ENCODE results near the gene DENND1C. TPM values are rescaled to one million over a fixed set of nuclear protein-coding genes. Genes with fewer than 3 reads are reported as not detected.

Gene DENND1C
- total RNA-seq, 2 experiments from 2014 or later, result 59.8 to 61.1 TPM

- CTCF ChIA-PET, result interaction anchor here (1.0 to 2.6 kb wide), 3 partner anchors 9 to 24 kb away, joined by 3 to 11 read pairs (median 6); partner anchors contain the start of gene DENND1C
- POLR2A ChIA-PET, result interaction anchor here (0.6 to 1.2 kb wide), 3 partner anchors 9 to 162 kb away, joined by 3 to 5 read pairs (median 5); partner anchors contain the start of gene DENND1C
Observed at GRCh38 chr19:6490134-6490533, 8.5 kb upstream of the DENND1C start.

DNA sequence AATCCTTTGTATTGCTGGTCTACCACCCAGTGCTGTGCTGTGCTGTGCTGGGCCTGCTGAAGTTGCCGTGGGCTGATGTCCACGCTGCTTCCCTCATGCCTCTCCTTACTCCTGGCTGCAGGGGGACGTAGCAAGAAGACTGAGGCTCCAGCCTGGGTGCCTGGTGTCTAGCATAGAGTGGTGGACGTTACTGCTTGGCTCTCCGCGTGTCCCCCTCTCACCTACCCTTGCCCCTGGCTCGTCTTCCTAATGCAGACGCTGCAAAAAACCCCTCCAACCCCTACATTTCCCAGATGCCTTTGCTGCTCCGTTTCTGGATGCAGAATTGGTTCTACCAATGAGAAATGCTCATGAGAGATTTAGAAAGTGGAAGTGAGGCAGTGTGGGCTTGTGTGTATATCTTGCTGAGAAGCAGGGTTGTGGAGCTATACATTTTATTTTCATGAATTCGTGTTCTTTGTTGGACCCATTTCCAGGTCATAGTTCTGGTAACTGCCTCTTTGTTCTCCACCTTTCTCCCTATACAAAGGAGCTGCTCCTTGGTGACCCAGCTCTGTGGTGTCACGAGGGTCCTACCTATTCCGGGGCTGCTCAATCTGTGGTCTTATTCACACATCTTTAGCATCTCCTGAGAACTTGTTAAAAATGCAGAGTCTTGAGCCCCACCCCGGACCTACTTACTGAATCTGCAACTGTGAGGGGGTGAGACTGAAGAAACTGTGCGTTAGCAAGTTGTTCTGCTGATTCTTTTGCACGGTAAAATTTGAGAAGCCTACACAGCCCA is 7.9 kb upstream of the DENND1C start:
- ChIA-PET POLR2A (interaction anchor here (0.6 to 1.2 kb wide), 3 partner anchors 8 to 161 kb away, joined by 3 to 5 read pairs (median 5); partner anchors contain the start of gene DENND1C), CTCF (interaction anchor here (1.0 to 2.6 kb wide), 3 partner anchors 8 to 24 kb away, joined by 3 to 11 read pairs (median 6); partner anchors contain the start of gene DENND1C)

DNA sequence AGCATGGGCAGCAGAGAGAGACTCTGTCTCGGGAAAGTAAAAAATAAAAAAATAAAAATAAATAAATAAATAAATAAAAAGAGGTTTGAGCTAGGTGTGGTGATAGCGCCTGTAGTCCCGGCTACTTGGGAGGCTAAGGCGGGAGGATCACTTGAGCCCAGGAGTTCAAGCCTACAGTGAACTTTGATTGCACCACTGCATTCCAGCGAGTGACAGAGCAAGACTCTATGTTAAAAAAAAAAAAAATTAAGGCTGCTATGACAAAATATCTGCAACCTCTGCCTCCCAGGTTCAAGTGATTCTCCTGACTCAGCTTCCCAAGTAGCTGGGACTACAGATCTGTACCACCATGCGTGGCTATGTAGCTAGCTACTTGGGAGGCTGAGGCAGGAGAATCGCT is 3.2 kb upstream of the DENND1C start:
- CTCF ChIA-PET, result no interaction called here
- POLR2A ChIA-PET, result interaction anchor here (0.7 kb wide), 1 partner anchor 426 kb away, joined by 3 read pairs; no protein-coding TSS in a partner anchor

GRCh38 chr19:6484230-6484629 is 2.6 kb upstream of the DENND1C start:
- ChIA-PET CTCF (no interaction called here), POLR2A (no interaction called here)

GRCh38 chr19:6483235-6483634 is 1.6 kb upstream of the DENND1C start:
- POLR2A ChIA-PET, result no interaction called here
- CTCF ChIA-PET, result no interaction called here

GRCh38 chr19:6482343-6482686 is 728 bp upstream of the DENND1C start:
- POLR2A ChIA-PET, result interaction anchor here (1.1 to 1.7 kb wide), 2 partner anchors 57 to 319 kb away, joined by 3 to 10 read pairs; partner anchors contain the start of gene KHSRP

DNA sequence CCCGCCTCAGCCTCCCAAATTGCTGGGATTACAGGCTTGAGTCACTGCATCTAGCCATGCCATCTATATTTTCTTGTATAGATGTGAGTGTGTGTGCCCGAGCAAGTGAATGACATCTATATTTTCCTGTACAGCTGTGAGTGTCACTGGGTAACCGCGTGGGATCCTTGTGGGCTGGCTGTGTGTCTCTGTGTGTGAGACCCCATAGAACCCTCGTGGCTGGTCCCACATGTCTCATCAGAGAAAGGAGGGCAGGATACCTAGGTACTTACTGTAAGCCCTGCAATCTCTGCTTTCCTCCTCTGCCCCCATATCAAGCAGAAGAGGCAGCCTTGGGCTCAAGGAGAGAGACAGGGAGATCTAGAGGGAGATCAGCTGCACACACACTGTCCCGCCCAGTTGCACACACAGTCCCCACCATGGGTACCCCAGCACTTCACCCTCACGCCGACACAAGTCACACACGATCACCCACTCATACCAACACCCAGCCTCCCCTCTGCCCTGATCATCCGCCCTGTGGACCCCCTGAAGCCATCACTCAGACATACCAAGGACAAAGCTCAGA is 655 bp downstream of the DENND1C start:
- CTCF ChIA-PET, result interaction anchor here (0.6 to 2.7 kb wide), 12 partner anchors 9 to 295 kb away, joined by 3 to 11 read pairs (median 4); partner anchors contain the start of genes CLPP, KHSRP and SLC25A23
- POLR2A ChIA-PET, result interaction anchor here (0.5 to 1.7 kb wide), 13 partner anchors 8 to 1255 kb away, joined by 3 to 10 read pairs (median 3); partner anchors contain the start of genes GTF2F1, KHSRP, TUBB4A and VAV1

More at GRCh38 chr19:6482343-6482686, 728 bp upstream of the DENND1C start:
- CTCF ChIA-PET, result interaction anchor here (0.6 to 2.7 kb wide), 6 partner anchors 8 to 289 kb away, joined by 3 to 11 read pairs (median 5); no protein-coding TSS in a partner anchor

- ChIA-PET POLR2A (no interaction called here), CTCF (interaction anchor here (1.7 to 2.7 kb wide), 2 partner anchors 25 to 259 kb away, joined by 5 to 8 read pairs; no protein-coding TSS in a partner anchor)
Observed at GRCh38 chr19:6479836-6480398, 1.7 kb downstream of the DENND1C start.

GRCh38 chr19:6478815-6479214 is 2.8 kb downstream of the DENND1C start:
- ChIA-PET CTCF (no interaction called here), POLR2A (no interaction called here)

DNA sequence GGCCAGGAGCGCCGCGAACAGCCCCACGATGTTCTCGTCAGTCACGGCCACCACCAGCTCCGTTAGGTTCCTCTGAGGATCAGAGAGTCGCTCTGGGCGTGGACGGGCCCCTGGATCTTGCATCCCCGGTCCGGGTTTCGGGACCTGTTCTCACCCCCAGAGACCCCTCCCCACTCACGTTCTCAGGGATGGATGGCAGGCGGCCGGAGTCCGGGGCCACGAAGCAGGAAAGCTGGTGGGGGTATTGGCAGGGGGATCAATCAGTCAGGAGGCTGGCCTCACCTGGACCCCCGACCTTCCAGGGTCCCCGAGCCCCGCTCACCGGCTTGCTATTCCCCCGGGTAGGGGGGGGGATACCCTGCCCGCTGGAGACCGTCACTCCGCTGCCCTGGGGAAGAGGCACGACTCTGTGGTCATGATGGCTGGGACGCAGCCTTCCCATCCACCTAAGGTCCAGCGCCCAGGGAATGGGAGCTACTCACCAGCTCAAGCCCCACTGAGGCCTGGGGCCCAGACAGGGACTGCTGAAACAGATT is 4.6 kb downstream of the DENND1C start:
- CTCF ChIA-PET, result interaction anchor here (1.9 to 2.1 kb wide), 2 partner anchors 15 to 52 kb away, joined by 5 to 7 read pairs; no protein-coding TSS in a partner anchor
- POLR2A ChIA-PET, result no interaction called here

- POLR2A ChIA-PET, result no interaction called here
- CTCF ChIA-PET, result interaction anchor here (0.7 to 2.1 kb wide), 3 partner anchors 13 to 51 kb away, joined by 3 to 7 read pairs (median 5); no protein-coding TSS in a partner anchor
Observed at GRCh38 chr19:6476155-6476895, 5.3 kb downstream of the DENND1C start.

- ChIA-PET POLR2A (no interaction called here), CTCF (interaction anchor here (0.7 to 2.1 kb wide), 3 partner anchors 13 to 50 kb away, joined by 3 to 7 read pairs (median 5); no protein-coding TSS in a partner anchor)
Observed at GRCh38 chr19:6475321-6476108, 6.1 kb downstream of the DENND1C start.

GRCh38 chr19:6473647-6474046 is 7.9 kb downstream of the DENND1C start:
- ChIA-PET POLR2A (interaction anchor here (0.6 to 0.7 kb wide), 3 partner anchors 8 to 129 kb away, joined by 5 to 10 read pairs (median 7); no protein-coding TSS in a partner anchor), CTCF (no interaction called here)

GRCh38 chr19:6472713-6473112 is 8.9 kb downstream of the DENND1C start:
- CTCF ChIA-PET, result interaction anchor here (0.7 kb wide), 1 partner anchor 90 kb away, joined by 3 read pairs; no protein-coding TSS in a partner anchor
- POLR2A ChIA-PET, result interaction anchor here (1.1 kb wide), 1 partner anchor 9 kb away, joined by 3 read pairs; the partner anchor contains the start of gene DENND1C

GRCh38 chr19:6471076-6471475 is 10.5 kb downstream of the DENND1C start:
- POLR2A ChIA-PET, result no interaction called here
- CTCF ChIA-PET, result no interaction called here

DNA sequence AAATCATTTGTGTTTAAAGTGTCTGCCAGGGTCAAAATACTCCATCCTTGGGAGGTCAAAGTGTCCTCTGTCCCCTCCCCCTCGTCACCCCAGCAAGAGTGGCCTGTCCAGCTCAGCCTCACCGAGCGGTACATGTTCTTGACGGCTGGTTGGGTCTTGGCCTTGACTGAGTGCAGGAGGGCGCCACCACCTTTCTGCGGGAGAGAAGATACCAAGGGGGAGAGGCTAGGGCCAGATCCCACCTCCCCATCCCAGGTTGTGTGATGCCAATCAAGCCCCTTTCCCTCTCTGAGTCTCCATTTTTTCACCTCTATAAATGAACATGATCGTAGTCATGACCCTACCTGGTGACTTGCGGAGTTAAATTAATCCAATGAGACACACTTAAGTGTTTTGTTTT is 11.4 kb downstream of the DENND1C start:
- ChIA-PET POLR2A (no interaction called here), CTCF (no interaction called here)

DNA sequence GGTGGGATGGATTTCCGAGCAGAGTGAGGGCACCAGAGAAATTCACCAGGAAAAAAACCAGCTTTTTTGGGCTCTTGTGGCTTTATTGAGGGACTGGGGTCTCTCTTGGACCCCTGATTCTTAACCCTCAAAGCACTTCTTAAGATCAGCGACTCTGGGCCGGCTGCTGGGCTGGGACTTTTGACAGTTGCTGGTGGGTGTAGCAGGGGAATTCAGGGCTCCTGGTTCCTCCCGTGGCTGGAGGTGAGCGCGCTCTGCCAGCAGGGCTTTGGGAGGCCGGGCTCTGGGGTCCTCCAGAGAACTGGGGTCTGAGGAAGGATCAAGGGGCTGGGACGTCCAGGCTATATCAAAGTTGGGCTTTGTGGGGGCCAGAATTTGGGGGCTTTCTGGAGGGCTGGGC is 14.2 kb downstream of the DENND1C start:
- POLR2A ChIA-PET, result interaction anchor here (0.6 kb wide), 1 partner anchor 54 kb away, joined by 8 read pairs; no protein-coding TSS in a partner anchor
- CTCF ChIA-PET, result no interaction called here

All from activated CD8-positive, alpha-beta memory T cell treated with anti-CD3 and anti-CD28 coated beads for 36 hours (primary cell).